Suprapubic skin (tissue), 4 donors: ENCODE results near the gene CBFA2T3.

Experiments used
- CTCF ChIP-seq, 2 donors: fragments of 200-600 bp in 1 of 2; fragments of 450-650 bp in 1 of 2; sonication (generic) in 1 of 2; IDR thresholded peaks; one replicate each; pipeline ENCODE4 v1.5.1; 2016 to 2019; ENCODE audit warnings: antibody characterized with exemption in 2 of 2, mild to moderate bottlenecking in 1 of 2, moderate library complexity in 1 of 2
- POLR2A ChIP-seq, 2 donors: fragments of 450-650 bp; IDR thresholded peaks; one replicate each; pipeline ENCODE4 v1.6.1; 2017; ENCODE audit warnings: antibody characterized with exemption in 2 of 2, mild to moderate bottlenecking in 2 of 2, moderate library complexity in 2 of 2
- POLR2AphosphoS5 ChIP-seq, 3 donors: sonication (generic); formaldehyde crosslinking; IDR thresholded peaks; one replicate each; pipeline ENCODE4 v1.6.1; 2017; ENCODE audit warnings: antibody characterized with exemption in 3 of 3

GRCh38 chr16:88926374-88926990 is 50.5 kb downstream of the CBFA2T3 start:
- TF ChIP-seq CTCF (IDR thresholded peaks at IDR 0.05) (no peak), POLR2A (IDR thresholded peaks at IDR 0.05) (no peak), POLR2AphosphoS5 (IDR thresholded peaks at IDR 0.05) (no peak)
